NB4 (cell line): ENCODE data around the gene AGER.

ENCODE experiments used
- POLR2A ChIP-seq: IDR thresholded peaks from 2 replicates; pipeline ENCODE4 v1.6.1; 2011; ENCODE audit warnings: mild to moderate bottlenecking; ENCODE audit not compliant: insufficient read length; ENCODE audit errors: extremely low read depth
- TF ChIP-seq, protein P1 (sequence below): IDR thresholded peaks from one replicate; pipeline ENCODE4 v1.5.1; 2012; ENCODE audit warnings: low read depth, low read length

DNA sequence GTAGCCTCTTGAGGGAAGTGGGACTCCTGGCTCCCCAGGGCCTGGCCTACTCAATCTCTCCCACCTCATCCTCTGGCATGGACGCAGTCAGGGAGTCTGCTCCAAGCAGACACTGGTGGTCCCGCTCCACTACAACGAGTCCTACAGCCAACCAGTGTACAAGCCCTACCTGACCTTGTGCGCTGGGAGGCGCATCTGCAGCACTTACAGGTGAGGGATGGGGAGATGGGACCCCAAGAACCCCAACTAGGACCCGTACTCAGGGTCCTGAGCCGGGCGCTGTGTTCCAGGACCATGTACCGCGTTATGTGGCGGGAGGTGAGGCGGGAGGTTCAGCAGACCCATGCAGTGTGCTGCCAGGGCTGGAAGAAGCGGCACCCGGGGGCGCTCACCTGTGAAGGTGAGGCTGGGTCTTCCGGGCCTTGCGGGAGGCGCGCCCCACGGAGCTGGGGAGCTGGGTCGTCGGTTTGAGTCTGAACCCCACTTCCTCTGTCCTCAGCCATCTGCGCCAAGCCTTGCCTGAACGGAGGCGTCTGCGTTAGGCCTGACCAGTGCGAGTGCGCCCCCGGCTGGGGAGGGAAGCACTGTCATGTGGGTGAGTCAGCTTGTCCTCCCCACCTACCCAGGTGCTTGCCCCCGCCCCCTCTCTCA lies 17.5 kb downstream of the AGER start:
- TF ChIP-seq, protein P1, sequence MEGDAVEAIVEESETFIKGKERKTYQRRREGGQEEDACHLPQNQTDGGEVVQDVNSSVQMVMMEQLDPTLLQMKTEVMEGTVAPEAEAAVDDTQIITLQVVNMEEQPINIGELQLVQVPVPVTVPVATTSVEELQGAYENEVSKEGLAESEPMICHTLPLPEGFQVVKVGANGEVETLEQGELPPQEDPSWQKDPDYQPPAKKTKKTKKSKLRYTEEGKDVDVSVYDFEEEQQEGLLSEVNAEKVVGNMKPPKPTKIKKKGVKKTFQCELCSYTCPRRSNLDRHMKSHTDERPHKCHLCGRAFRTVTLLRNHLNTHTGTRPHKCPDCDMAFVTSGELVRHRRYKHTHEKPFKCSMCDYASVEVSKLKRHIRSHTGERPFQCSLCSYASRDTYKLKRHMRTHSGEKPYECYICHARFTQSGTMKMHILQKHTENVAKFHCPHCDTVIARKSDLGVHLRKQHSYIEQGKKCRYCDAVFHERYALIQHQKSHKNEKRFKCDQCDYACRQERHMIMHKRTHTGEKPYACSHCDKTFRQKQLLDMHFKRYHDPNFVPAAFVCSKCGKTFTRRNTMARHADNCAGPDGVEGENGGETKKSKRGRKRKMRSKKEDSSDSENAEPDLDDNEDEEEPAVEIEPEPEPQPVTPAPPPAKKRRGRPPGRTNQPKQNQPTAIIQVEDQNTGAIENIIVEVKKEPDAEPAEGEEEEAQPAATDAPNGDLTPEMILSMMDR, result peak; percentile 21
- TF ChIP-seq POLR2A, result no peak
